ENCODE results near the gene SLC25A29.
"Not testable (repeated sequence)": the region's sequence is repeated elsewhere in the genome, so short reads cannot be mapped to it uniquely, and the experiment has no call there.

Gene SLC25A29

DNA sequence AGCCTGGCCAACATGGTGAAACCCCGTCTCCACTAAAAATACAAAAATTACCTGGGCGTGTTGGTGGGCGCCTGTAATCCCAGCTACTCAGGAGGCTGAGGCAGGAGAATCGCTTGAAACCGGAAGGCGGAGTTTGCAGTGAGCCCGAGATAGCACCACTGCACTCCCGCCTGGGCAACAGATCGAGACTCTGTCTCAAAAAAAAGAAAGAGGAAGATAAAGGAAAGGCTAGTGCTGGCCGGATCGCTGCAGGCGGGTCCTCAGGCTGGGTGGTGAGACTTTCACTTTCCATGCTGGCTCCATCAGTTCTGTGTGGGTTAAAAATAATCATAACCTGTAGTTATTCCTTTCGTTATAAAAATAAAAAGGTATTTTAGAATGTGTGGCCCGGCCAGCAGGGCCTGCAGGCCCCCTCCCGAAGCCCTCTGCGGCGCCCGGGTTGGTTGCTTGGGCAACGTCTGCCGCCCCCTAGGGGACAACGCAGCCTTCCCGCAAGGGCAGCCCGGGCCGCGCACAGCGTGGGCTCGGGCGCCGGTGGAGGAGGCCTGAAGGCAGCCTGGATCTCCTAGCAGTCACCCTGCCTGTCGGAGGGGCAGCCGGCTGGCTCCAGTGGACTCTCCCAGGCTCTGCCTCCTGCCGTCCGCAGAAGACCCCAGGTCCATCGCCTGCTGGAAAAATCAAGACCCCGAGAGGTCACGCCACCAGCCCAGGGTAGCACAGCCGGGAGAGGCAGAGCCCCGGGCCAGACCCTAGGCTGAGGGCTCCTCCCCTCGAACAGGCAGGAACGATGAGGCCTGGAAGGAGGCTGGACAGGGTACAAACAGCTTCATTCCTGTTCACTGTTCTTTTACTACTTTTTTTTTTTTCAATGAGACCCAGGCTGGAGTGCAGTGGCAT is 11.9 kb upstream of the SLC25A29 start:
- H3K4me3 ChIP-seq (ENCODE audit: low read depth, low read length): peak overlapping the region; percentile 42
- TF ChIP-seq, protein P1, sequence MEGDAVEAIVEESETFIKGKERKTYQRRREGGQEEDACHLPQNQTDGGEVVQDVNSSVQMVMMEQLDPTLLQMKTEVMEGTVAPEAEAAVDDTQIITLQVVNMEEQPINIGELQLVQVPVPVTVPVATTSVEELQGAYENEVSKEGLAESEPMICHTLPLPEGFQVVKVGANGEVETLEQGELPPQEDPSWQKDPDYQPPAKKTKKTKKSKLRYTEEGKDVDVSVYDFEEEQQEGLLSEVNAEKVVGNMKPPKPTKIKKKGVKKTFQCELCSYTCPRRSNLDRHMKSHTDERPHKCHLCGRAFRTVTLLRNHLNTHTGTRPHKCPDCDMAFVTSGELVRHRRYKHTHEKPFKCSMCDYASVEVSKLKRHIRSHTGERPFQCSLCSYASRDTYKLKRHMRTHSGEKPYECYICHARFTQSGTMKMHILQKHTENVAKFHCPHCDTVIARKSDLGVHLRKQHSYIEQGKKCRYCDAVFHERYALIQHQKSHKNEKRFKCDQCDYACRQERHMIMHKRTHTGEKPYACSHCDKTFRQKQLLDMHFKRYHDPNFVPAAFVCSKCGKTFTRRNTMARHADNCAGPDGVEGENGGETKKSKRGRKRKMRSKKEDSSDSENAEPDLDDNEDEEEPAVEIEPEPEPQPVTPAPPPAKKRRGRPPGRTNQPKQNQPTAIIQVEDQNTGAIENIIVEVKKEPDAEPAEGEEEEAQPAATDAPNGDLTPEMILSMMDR (conservative IDR thresholded peaks at IDR 0.05; ENCODE audit: low read depth, low read length): peak; percentile 71
- peak; percentile 69 for DNase-seq (ENCODE audit: low read depth)

DNA sequence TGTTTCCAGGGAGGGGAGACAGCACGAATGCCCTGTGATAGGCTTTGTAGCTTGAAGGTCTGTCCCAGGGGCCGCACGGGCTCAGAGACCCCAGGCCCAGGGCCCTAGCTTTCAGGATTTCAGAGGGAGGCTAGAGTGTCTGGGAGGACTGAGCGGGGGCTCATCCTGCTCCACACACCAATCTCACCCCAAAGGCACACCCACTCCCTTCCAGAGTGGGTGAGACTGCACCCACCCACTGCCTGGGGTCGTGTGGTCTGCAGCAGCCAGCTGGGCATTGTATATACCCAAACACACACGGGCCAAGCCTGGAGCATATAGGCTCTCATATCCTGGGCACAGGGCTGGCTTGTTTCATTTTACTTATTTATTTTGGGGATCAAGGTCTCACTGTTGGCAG is 11.1 kb upstream of the SLC25A29 start:
- H3K4me3 ChIP-seq (ENCODE audit: low read depth, low read length): no peak overlapping the region
- DNase-seq (ENCODE audit: low read depth): no peak
- TF ChIP-seq, protein P1 (conservative IDR thresholded peaks at IDR 0.05; ENCODE audit: low read depth, low read length): no peak

DNA sequence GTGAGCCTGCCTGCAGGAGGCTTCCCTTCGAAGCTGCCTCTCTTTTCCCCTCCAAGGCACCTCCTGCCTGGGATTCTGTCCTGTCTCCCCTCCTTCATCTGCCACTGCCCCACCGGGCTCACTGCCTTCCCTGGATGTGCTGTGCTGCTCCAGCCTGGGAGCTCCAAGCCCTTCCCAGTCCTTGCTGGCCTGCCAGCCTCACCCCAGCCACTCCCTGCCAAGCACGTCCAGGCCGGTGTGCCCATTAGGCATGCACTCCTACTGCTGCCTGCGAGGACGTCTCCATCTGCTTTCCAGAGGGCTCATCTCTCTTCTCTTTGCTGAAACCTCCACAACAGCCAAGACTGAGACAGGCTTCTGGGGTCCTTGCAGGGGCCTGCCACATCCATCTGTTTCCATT is 8.5 kb upstream of the SLC25A29 start:
- H3K4me3 ChIP-seq (ENCODE audit: low read depth, low read length): no peak overlapping the region
- TF ChIP-seq, protein P1 (conservative IDR thresholded peaks at IDR 0.05; ENCODE audit: low read depth, low read length): no peak

DNA sequence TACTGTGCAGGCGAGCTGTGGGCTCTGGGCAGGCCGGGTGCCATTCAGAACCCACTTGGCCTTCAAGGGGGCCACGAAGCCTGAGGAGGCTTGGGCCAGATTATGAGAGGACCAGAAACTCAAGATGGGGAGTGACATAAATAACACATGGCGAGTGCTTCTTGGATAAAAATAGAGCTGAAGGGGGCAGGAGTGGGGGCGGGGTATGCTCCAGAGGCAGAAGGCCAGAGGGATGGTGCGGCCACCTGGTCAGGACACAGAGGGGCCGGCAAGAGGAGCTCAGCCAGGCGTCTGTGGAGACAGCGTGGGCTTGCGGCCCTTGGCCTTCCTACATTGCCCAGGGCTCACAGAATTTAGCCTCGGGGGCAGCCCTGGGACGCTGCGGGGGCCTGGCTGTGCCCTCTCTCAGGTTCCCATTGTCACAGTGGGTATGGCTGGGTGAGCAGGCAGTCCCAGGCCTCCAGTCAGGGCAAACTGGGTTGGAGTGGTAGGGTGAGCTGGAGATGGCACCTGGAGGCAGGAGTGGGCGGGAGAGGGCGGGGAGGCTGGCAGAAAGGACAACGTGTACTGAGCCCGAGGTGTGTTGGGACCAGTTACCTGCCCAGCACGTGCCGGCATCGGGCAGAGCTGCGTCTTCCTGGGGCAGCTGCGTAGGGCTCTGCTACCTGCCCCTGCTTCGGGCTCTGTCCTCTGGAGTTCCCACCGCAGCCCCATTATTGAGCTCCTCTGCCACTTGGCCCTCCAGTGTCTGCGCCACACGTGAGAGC is 7.4 kb upstream of the SLC25A29 start:
- no peak overlapping the region for H3K4me3 ChIP-seq (ENCODE audit: low read depth, low read length)
- TF ChIP-seq, protein P1 (conservative IDR thresholded peaks at IDR 0.05; ENCODE audit: low read depth, low read length): no peak
- no peak for DNase-seq (ENCODE audit: low read depth)

More for the DNA sequence above, 8.5 kb upstream of the SLC25A29 start:
- no peak for DNase-seq (ENCODE audit: low read depth)

DNA sequence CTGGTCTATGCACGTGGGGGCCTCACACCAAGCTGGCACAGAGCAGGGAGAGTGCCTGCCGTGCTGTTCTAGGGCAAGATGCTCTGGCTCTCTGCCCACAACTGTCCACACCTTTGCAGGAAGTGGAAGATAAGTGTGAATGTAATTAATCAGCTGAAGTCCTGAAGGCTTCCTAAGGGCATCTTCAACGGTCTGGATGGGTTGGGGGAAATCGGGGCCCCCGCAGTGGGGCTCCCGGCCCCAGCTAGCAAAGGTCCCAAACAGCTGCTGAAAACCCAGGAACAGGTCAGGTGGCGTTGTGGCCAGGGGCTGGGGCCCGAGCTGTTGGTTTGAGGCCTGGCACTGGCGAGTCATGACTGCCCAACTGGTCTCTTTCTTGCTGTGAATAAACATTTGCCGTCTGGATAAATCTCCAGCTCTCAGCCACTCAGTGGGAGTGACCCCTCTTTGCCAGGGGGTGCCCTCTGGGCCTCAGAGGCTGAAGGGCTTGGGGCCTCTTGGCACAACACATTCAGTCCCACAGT is 6.7 kb upstream of the SLC25A29 start:
- TF ChIP-seq, protein P1 (conservative IDR thresholded peaks at IDR 0.05; ENCODE audit: low read depth, low read length): no peak
- no peak overlapping the region for H3K4me3 ChIP-seq (ENCODE audit: low read depth, low read length)
- no peak for DNase-seq (ENCODE audit: low read depth)

DNA sequence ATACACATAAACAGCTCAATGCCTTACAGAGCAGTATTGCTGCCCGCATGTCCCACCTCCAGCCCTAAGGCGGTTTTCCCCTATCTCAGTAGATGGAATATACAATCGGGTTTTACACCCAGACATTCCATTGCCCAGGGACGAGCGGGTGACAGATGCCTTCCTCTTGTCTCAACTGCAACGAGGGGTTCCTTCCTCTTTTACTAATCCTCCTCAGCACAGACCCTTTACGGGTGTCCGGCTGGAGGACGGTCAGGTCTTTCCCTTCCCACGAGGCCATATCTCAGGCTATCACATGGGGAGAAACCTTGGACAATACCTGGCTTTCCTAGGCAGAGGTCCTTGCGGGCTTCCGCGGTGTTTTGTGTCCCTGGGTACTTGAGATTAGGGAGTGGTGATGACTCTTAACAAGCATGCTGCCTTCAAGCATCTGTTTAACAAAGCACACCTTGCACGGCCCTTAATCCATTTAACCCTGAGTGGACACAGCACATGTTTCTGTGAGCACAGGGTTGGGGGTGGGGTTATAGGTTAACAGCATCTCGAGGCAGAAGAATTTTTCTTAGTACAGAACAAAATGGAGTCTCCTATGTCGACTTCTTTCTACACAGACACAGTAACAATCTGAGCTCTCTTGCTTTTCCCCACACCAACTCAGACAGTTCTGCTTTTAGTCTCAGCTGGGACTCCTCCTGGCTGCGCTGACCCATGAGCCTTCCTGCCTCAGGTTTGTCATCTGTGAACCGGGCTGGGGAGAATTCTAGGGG is 6.0 kb upstream of the SLC25A29 start:
- DNase-seq (ENCODE audit: low read depth); H3K4me3 ChIP-seq (ENCODE audit: low read depth, low read length): not testable (repeated sequence)

Measured in choroid plexus epithelial cell (primary cell).